GM19324 (cell line): Measurements from ENCODE around the gene BMP5.

Source experiments
- ATAC-seq: cut with Tn5 transposase; IDR thresholded peaks from one replicate; pipeline ENCODE4 v1.9.1; 2021; ENCODE audit warnings: mild to moderate bottlenecking, moderate library complexity; ENCODE audit not compliant: unreplicated experiment, low FRiP score

The BMP5 gene

GRCh38 chr6:55877283-55877682 is 1.9 kb upstream of the BMP5 start:
- ATAC-seq, result no peak

- ATAC-seq, result no peak
Observed at GRCh38 chr6:55874316-55874715, 1.1 kb downstream of the BMP5 start.

GRCh38 chr6:55872866-55873265 is 2.5 kb downstream of the BMP5 start:
- no peak for ATAC-seq

DNA sequence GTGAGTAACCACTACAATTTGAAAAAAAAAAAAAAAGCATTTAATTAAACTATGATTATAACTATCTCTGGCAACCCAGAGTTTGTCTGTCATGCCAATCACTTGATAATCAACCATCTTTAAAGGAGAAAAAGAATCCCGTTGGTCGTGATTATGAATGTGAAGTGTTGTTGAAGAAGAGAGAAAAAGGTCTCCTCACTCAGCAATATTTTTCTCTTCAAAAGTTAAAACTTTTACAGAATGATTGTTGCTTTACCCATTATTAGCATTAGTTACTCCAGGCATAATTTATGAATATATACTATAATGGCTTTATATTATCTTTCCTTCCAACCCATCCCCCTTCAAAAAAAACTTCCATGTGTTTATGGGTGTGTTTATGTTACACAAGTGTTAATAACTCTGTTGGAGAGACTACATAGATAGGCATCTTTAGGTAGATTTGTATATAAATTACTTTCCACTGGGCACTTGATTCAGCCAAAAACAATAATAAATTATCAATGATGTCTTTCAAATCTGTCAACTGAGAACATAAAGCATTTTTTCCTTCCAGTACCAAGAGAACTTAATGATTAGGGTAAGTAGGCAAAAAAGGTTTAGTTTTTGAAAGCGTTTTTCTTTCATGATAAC is 5.1 kb downstream of the BMP5 start:
- ATAC-seq, result no peak

- no peak for ATAC-seq
Observed at GRCh38 chr6:55869674-55870073, 5.7 kb downstream of the BMP5 start.

GRCh38 chr6:55868771-55869479 is 6.5 kb downstream of the BMP5 start:
- ATAC-seq, result peak; percentile 88

GRCh38 chr6:55868176-55868575 is 7.2 kb downstream of the BMP5 start:
- ATAC-seq, result no peak

DNA sequence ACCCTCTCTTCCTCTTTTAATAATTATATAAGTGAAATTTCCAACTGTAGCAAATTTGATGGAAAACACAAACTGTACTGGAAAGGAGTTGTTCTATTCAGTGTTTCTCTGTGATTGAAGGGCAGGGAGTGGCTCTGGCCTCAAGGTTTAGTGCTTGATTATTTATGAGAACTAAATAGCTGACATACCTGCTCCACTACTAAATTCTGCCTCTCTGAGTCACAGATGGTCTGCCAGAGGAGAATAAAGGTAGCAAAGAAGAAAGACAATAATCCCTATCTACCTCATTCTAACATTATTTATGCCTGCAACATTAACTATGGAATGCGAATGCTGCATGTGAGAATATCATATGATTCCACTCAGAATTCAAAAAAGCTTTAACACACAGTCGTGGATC is 9.3 kb downstream of the BMP5 start:
- no peak for ATAC-seq

DNA sequence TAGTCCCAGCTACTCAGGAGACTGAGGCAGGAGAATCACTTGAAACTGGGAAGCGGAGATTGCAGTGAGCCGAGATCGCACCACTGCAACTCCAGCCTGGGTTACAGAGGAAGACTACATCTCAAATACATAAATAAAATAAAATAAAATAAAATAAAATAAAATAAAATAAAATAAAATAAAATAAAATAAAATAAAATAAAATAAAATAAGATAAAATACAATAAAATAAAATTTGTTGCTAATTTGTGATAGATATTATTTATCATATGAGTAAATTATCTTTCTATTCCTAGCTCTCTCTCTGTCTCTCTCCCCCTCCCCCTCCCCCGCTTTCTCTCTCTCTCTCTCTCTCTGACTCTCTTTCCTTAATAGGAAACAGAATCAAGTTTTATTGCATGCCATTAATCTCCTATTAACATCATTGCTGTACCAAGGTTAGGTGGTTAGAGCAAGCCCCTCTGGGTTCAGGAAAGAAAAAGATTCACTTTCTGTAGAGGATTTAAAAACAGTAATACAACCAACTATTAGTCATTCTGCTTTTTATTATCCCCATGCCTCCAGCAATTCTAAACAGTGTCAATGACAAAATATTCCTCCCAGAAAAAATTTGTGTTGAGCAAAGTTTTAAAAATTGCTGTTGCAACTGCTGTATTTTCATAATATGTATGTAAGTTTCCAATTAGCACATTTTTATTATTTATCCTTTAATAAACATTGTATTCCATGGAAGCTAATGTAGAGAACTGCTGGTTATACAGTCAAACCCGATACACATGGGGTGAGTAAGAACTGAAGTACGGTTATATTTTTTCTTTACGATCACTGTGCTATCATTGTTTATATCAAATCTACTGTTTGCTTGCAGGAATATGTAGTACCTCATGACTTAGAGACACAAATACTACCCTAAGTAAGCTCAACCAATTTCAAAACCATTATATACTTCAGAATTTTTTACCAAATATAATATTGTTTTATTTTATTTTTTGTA is 22.1 kb downstream of the BMP5 start:
- no peak for ATAC-seq

GRCh38 chr6:55841341-55841740 is 34.0 kb downstream of the BMP5 start:
- no peak for ATAC-seq

GRCh38 chr6:55839080-55839479 is 36.3 kb downstream of the BMP5 start:
- ATAC-seq, result no peak

- ATAC-seq, result no peak
Observed at GRCh38 chr6:55836945-55837344, 38.4 kb downstream of the BMP5 start.

DNA sequence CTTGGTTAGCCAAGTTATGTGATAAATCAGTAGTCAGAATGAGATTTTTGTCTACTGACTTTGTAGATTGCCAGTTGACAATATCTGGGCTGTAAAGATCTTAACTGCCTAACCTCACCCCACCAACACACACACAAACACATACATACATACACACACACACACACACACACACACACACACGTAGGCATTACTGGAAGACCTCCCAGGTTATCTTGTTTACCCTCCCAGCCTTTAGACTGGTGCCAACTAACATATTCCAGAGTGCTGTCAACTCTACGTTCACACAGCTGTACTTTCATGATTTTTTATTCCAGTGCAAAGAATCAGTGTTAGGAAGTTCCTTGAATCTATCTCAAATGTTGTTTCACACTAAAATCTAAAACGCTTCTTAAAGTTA is 38.9 kb downstream of the BMP5 start:
- no peak for ATAC-seq

DNA sequence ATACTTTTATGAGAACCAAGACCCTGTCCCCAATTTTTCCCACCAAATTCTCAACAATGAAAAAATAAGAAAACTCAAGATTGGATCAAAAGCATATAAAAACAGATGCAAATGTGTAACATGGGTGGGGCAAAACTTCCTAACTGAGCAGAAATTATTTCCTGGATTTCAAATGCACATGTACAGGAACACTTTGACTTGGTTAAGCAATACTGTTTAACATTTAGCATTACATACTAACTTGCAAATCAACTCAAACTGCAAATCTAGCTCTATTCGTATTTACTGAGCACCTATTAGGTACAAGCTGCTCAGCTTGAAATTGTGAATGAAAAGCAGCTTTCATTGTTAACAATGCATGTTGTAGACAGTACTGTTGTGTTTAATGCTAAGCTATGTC is 40.2 kb downstream of the BMP5 start:
- ATAC-seq, result no peak

GRCh38 chr6:55833284-55833683 is 42.1 kb downstream of the BMP5 start:
- ATAC-seq, result peak; percentile 79

DNA sequence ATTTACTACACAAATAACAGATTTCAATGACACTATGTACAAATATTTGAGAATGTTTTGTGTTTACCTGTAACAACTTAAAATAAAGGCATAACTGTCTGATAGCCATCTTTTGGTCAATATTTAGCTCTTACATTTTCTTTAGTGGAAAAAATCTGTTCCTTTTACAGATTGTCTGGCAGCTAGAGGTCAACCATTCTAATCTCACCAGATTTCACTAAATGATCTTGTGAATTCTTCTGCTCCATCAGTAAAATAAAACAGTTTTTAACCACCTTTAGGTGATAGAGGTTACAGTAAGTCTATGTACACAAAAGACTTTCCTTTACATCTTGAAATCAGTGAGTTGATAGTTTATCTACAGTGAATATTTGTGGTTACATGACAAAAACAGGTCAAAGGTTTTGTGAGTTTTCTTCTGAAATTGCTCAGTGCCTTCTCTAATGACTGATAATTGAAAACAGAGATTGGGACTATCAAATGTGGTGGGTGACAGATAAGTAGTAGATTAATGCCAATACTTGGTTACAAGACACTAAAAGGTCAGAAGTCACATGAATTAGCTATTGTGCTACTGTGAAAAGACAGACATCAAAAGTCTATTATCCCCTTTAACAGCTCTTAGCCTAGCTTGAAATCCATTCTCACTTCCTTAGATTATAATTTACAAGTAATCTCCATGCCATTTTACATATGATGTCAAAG is 47.4 kb downstream of the BMP5 start:
- no peak for ATAC-seq

GRCh38 chr6:55826941-55827340 is 48.4 kb downstream of the BMP5 start:
- ATAC-seq, result no peak

DNA sequence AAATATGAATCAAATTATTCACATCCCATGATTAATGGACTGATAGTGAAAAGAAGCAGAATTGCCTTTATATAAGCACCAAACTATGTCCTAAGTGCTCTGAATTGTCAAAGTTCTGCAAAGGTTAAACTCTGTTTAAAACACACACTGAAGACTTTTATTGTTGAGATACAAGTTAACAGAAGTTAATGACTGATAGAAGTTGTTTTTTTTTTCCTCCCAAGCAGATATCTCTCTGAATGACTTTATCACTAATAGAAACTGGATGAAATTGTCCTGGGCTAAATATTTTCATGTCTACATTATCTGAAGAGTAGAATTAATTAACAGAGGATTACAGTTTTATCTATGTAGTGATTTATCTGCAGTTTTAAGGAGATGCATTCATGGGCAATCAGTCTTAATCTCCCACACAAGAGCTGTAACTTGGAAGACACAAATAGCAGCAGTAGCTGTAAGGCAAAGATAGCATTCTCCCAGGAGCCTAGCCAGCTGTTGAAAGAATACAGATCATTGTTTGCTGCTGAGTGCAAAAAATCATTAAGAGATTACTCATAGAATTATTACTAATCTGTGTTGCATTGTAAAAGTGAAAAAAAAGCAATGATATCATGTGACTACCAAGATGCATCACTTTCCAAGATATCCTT is 49.9 kb downstream of the BMP5 start:
- no peak for ATAC-seq

DNA sequence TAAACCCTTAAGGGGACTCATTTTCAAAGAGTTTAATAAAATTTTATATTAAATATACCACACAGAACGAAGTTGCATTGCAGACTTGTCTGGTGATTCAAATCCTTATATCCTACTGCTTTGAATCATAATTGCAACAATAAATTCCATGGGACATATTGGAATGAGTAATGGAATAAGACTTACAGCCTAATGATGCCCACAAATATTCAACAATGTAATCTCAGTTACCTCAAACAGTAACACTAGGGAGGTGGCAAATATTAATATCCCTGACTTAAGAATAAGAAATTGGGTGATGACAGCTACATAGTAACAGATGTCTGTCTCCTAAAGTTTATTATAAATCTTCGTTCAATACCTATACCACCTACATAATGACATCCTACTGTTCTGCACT is 52.6 kb downstream of the BMP5 start:
- ATAC-seq, result no peak

- no peak for ATAC-seq
Observed at GRCh38 chr6:55822005-55822404, 53.4 kb downstream of the BMP5 start.
